Measurements from ENCODE around the gene RAET1G. TPM values are rescaled to one million over a fixed set of nuclear protein-coding genes. Genes with fewer than 3 reads are reported as not detected.

The RAET1G gene
- total and polyA plus RNA-seq, 4 donors, result 0.64 to 0.99 TPM; not detected in 2

DNA sequence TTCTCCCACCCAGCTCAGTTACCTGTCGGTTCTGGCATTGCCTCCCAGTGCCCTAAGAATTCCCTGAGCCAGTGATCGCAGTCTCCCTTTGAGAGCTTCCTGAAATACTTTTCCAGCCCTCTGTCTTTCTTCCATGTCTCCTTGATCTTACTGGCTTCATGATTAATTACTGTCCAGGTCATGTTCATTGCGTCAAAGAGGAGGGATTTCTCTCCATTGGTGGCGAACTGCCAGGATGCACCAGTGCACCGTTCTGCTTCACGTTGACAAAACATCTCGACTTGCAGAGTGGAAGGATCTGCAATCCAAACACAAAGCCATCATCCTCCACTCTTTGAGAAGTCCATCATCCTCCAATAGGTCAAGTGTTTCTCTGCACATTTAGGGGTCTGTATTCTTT is 33.6 kb downstream of the RAET1G start:
- H3K4me3 ChIP-seq (ENCODE audit: low read length in 2 of 2), result no peak overlapping the region
- no peaks in the 10 kb centered on the region for H3K9me3 ChIP-seq (ENCODE audit: control insufficient read depth, low read length)
- no peak for DNase-seq
- no peak overlapping the region for H3K27ac ChIP-seq (ENCODE audit: low read depth in 1 of 2, low read length in 2 of 2)
- no peaks in the 10 kb centered on the region for H3K4me1 ChIP-seq (ENCODE audit: control insufficient read depth in 1 of 2, insufficient read depth in 2 of 2, low read length in 2 of 2)
- no peak for ATAC-seq (ENCODE audit: low FRiP score)
- WGBS, 2 donors, result 81 to 86% methylated on average over 7 of the region's 7 CpGs
- intact Hi-C loops (cut with DNase I), result no loop called here
- no peaks in the 10 kb centered on the region for H3K36me3 ChIP-seq (ENCODE audit: control insufficient read depth in 1 of 2, insufficient read depth in 2 of 2, low read length in 1 of 2)
- H3K27me3 ChIP-seq (ENCODE audit: control insufficient read depth in 1 of 2, insufficient read depth in 2 of 2, low read length in 1 of 2), result no peaks in the 10 kb centered on the region

DNA sequence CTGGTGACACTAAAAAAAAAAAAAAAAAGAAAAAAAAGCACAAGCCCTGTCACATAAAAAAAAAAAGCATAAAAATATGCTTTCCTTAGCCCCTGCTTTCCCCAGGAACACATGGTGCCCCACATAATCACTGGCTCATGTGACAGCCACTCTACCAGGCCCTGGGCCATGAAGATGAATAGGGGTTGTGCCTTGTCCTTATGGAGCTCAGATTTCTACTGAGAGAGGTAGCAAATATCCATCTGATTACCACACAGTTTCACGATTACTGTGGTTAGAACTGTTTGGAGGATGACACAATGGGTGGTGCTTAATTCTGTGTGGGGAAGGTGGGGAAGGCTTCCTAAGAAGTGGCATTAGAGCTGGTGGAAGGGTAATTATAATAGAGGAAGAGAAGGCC is 34.3 kb downstream of the RAET1G start:
- Histone ChIP-seq H3K27ac (ENCODE audit: low read depth in 1 of 2, low read length in 2 of 2) (no peak overlapping the region), H3K9me3 (ENCODE audit: control insufficient read depth, low read length) (no peaks in the 10 kb centered on the region), H3K4me3 (ENCODE audit: low read length in 2 of 2) (no peak overlapping the region), H3K36me3 (ENCODE audit: control insufficient read depth in 1 of 2, insufficient read depth in 2 of 2, low read length in 1 of 2) (no peaks in the 10 kb centered on the region), H3K27me3 (ENCODE audit: control insufficient read depth in 1 of 2, insufficient read depth in 2 of 2, low read length in 1 of 2) (no peaks in the 10 kb centered on the region), H3K4me1 (ENCODE audit: control insufficient read depth in 1 of 2, insufficient read depth in 2 of 2, low read length in 2 of 2) (no peaks in the 10 kb centered on the region)
- intact Hi-C loops (cut with DNase I), result no loop called here
- no peak for DNase-seq
- 81 to 86% methylated on average over 1 of the region's 1 CpG for WGBS, 2 donors
- no peak for ATAC-seq (ENCODE audit: low FRiP score)

DNA sequence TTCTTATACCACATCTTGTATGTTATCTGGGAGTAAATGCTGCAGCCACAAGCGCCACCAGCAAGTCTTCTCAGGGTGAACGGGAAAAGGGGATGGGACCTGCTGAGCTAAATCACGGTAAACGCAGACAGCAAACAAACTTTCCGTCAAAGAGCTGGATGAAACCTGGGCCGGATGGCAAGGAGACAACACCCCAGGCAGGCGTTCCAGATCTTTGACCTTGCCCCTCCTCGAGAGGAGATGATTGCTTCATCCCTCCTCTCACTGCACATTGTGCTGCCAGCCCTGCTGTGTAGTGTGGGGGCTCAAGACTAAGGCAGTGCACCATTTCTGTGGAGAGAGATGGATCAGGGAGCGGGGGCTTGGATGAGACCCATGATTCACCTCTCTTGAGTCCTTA is 34.8 kb downstream of the RAET1G start:
- no peak overlapping the region for H3K27ac ChIP-seq (ENCODE audit: low read depth in 1 of 2, low read length in 2 of 2)
- DNase-seq, result no peak
- H3K9me3 ChIP-seq (ENCODE audit: control insufficient read depth, low read length), result no peaks in the 10 kb centered on the region
- no peaks in the 10 kb centered on the region for H3K36me3 ChIP-seq (ENCODE audit: control insufficient read depth in 1 of 2, insufficient read depth in 2 of 2, low read length in 1 of 2)
- no peak for ATAC-seq (ENCODE audit: low FRiP score)
- H3K4me3 ChIP-seq (ENCODE audit: low read length in 2 of 2), result no peak overlapping the region
- H3K27me3 ChIP-seq (ENCODE audit: control insufficient read depth in 1 of 2, insufficient read depth in 2 of 2, low read length in 1 of 2), result no peaks in the 10 kb centered on the region
- WGBS, 2 donors, result 74 to 81% methylated on average over 9 of the region's 9 CpGs
- intact Hi-C loops (cut with DNase I), result no loop called here
- H3K4me1 ChIP-seq (ENCODE audit: control insufficient read depth in 1 of 2, insufficient read depth in 2 of 2, low read length in 2 of 2), result no peaks in the 10 kb centered on the region

DNA sequence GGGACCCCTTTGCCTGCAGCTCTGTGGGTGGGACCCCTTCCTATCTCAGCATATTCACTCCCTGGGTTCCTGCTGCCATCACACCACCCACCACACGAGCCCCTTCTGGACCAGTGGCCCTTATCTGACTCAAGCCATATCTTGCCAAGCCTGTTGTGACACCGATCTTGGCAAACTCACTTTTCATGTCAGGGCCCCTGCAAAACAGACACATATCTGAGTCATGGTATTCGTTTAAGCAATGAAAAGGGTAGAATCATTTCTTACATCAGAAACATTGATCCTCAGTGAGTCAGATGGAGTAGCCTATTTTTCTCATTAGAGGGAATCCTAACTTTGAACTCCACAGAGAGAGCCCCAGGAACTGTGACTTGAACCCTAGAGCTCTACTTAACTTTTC is 35.6 kb downstream of the RAET1G start:
- Histone ChIP-seq H3K27ac (ENCODE audit: low read depth in 1 of 2, low read length in 2 of 2) (no peak overlapping the region), H3K36me3 (ENCODE audit: control insufficient read depth in 1 of 2, insufficient read depth in 2 of 2, low read length in 1 of 2) (no peaks in the 10 kb centered on the region), H3K9me3 (ENCODE audit: control insufficient read depth, low read length) (no peaks in the 10 kb centered on the region), H3K4me1 (ENCODE audit: control insufficient read depth in 1 of 2, insufficient read depth in 2 of 2, low read length in 2 of 2) (no peaks in the 10 kb centered on the region), H3K27me3 (ENCODE audit: control insufficient read depth in 1 of 2, insufficient read depth in 2 of 2, low read length in 1 of 2) (no peaks in the 10 kb centered on the region), H3K4me3 (ENCODE audit: low read length in 2 of 2) (no peak overlapping the region)
- no peak for DNase-seq
- 85 to 90% methylated on average over 3 of the region's 3 CpGs for WGBS, 2 donors
- ATAC-seq (ENCODE audit: low FRiP score), result no peak
- intact Hi-C loops (cut with DNase I), result no loop called here

DNA sequence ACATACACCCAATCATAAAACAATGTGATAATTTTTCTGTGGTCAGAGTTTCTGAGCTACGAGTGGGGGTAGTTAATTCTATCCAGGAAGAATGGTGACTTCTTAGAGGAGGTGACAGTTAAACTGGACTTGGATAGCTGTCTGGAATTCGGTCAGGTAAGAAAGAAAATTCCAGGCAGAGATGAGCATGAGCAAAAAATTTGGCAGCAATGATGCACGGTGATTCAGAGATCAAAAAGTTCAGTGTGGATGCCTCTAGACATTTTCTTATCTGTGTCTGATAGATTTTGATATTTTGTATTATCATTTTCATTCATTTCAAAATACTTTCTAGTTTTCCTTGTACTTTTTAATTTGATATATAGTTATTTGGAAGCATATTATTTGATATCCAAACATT is 37.0 kb downstream of the RAET1G start:
- ATAC-seq (ENCODE audit: low FRiP score) (no peak), DNase-seq (no peak)
- no peak overlapping the region for H3K4me3 ChIP-seq (ENCODE audit: low read length in 2 of 2)
- no peaks in the 10 kb centered on the region for H3K36me3 ChIP-seq (ENCODE audit: control insufficient read depth in 1 of 2, insufficient read depth in 2 of 2, low read length in 1 of 2)
- H3K27me3 ChIP-seq (ENCODE audit: control insufficient read depth in 1 of 2, insufficient read depth in 2 of 2, low read length in 1 of 2), result no peaks in the 10 kb centered on the region
- intact Hi-C loops (cut with DNase I), result no loop called here
- H3K9me3 ChIP-seq (ENCODE audit: control insufficient read depth, low read length), result no peaks in the 10 kb centered on the region
- 88 to 95% methylated on average over 3 of the region's 3 CpGs for WGBS, 2 donors
- no peak overlapping the region for H3K27ac ChIP-seq (ENCODE audit: low read depth in 1 of 2, low read length in 2 of 2)
- H3K4me1 ChIP-seq (ENCODE audit: control insufficient read depth in 1 of 2, insufficient read depth in 2 of 2, low read length in 2 of 2), result no peaks in the 10 kb centered on the region

DNA sequence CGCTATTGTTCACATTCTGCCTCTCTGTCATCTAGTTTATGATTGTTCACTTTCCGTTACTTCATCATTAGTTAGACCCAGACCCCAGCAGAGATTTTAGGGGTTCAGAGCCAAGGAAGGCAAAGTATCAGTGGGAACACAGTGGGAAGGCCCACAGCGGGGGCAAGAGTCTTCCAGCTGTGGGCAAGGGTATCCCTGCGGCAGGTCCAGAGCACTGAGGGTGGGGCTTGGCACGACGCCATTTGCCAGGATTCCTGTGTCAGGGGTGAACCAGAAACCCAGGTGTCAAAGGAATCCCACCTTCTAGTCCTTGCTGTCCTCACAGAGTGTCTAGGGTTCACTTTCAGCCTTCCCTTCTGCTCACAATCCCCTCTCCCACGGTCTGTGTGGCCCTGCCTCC is 38.3 kb downstream of the RAET1G start:
- no peaks in the 10 kb centered on the region for H3K36me3 ChIP-seq (ENCODE audit: control insufficient read depth in 1 of 2, insufficient read depth in 2 of 2, low read length in 1 of 2)
- intact Hi-C loops (cut with DNase I), result no loop called here
- H3K4me3 ChIP-seq (ENCODE audit: low read length in 2 of 2), result no peak overlapping the region
- no peaks in the 10 kb centered on the region for H3K27me3 ChIP-seq (ENCODE audit: control insufficient read depth in 1 of 2, insufficient read depth in 2 of 2, low read length in 1 of 2)
- no peak overlapping the region for H3K27ac ChIP-seq (ENCODE audit: low read depth in 1 of 2, low read length in 2 of 2)
- no peak for ATAC-seq (ENCODE audit: low FRiP score)
- H3K4me1 ChIP-seq (ENCODE audit: control insufficient read depth in 1 of 2, insufficient read depth in 2 of 2, low read length in 2 of 2), result no peaks in the 10 kb centered on the region
- H3K9me3 ChIP-seq (ENCODE audit: control insufficient read depth, low read length), result no peaks in the 10 kb centered on the region
- 77 to 78% methylated on average over 7 of the region's 7 CpGs for WGBS, 2 donors
- no peak for DNase-seq

DNA sequence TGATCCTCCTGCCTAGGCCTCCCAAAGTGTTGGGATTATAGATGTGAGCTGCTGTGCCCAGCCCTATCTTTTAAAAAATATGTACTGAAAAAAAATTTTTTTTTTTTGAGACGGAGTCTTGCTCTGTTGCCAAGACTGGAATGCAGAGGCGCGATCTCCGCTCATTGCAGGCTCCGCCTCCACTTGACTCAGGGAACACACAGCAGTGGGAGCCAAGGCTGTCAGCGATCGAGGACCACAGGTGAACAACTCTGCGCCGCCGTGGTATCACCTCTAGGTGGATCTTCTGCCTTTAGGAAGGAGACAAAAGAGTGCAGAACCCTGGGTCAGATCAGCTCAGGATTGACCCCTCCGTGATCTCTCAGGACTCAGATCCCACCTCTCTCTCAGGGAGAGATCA is 38.7 kb downstream of the RAET1G start:
- H3K4me1 ChIP-seq (ENCODE audit: control insufficient read depth in 1 of 2, insufficient read depth in 2 of 2, low read length in 2 of 2), result no peaks in the 10 kb centered on the region
- H3K36me3 ChIP-seq (ENCODE audit: control insufficient read depth in 1 of 2, insufficient read depth in 2 of 2, low read length in 1 of 2), result no peaks in the 10 kb centered on the region
- DNase-seq (peak in 1 of 2 donors; percentile 69), ATAC-seq (ENCODE audit: low FRiP score) (no peak)
- intact Hi-C loops (cut with DNase I), result no loop called here
- H3K27ac ChIP-seq (ENCODE audit: low read depth in 1 of 2, low read length in 2 of 2), result no peak overlapping the region
- H3K27me3 ChIP-seq (ENCODE audit: control insufficient read depth in 1 of 2, insufficient read depth in 2 of 2, low read length in 1 of 2), result no peaks in the 10 kb centered on the region
- no peak overlapping the region for H3K4me3 ChIP-seq (ENCODE audit: low read length in 2 of 2)
- H3K9me3 ChIP-seq (ENCODE audit: control insufficient read depth, low read length), result no peaks in the 10 kb centered on the region
- 23 to 25% methylated on average over 11 of the region's 11 CpGs for WGBS, 2 donors

DNA sequence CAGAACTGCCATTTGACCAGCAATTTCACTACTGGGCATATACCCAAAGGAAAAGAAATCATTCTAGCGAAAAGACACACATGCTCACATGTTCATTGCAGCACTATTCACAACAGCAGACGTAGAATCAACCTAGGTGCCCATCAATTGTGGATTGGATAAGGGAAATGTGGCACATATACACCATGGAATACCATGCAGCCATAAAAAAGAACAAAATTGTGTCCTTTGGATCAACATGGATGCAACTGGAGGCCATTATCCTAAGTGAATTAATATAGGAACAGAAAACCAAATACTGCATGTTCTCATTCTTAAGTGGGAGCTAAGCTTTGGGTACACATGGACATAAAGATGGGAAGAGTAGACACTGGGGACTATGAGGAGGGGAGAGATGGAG is 41.1 kb downstream of the RAET1G start:
- intact Hi-C loops (cut with DNase I), result no loop called here
- H3K4me1 ChIP-seq (ENCODE audit: control insufficient read depth in 1 of 2, insufficient read depth in 2 of 2, low read length in 2 of 2), result no peaks in the 10 kb centered on the region
- no peak overlapping the region for H3K27ac ChIP-seq (ENCODE audit: low read depth in 1 of 2, low read length in 2 of 2)
- no peak for ATAC-seq (ENCODE audit: low FRiP score)
- 92 to 97% methylated on average over 2 of the region's 2 CpGs for WGBS, 2 donors
- no peak overlapping the region for H3K4me3 ChIP-seq (ENCODE audit: low read length in 2 of 2)
- no peaks in the 10 kb centered on the region for H3K9me3 ChIP-seq (ENCODE audit: control insufficient read depth, low read length)
- H3K36me3 ChIP-seq (ENCODE audit: control insufficient read depth in 1 of 2, insufficient read depth in 2 of 2, low read length in 1 of 2), result no peaks in the 10 kb centered on the region
- no peaks in the 10 kb centered on the region for H3K27me3 ChIP-seq (ENCODE audit: control insufficient read depth in 1 of 2, insufficient read depth in 2 of 2, low read length in 1 of 2)
- DNase-seq, result no peak

DNA sequence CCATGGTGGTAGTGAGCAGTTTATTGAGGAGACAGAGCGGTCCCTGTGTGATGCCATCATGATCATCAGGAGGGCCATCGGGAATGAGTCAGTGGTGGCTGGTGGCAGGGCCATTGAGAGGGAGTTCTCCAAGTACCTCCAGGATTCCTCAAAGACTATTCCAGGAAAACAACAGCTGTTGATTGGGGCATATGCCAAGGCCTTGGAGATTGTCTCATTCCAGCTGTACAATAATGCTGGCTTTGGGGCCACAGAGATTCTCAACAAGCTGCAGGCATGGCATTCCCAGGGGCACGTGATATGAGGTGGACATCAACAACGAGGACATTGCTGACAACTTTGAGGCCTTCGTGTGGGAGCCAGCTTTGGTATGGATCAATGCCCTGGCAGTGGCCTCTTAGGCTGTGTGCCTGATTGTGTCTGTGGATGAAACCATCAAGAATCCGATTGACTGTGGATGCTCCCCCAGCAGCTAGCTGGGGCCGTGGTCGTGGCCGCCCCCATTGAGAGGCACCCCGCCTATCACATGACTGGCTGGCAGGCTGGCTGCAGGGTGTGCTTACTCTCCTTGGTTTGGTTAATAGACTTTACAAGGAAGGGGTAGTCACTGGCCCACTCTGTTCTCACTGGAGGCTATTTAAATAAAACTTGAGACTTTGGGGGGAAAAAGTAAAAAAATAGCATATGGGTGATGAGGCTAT is 41.7 kb downstream of the RAET1G start:
- H3K4me3 ChIP-seq (ENCODE audit: low read length in 2 of 2), result no peak overlapping the region
- no peaks in the 10 kb centered on the region for H3K4me1 ChIP-seq (ENCODE audit: control insufficient read depth in 1 of 2, insufficient read depth in 2 of 2, low read length in 2 of 2)
- H3K9me3 ChIP-seq (ENCODE audit: control insufficient read depth, low read length), result no peaks in the 10 kb centered on the region
- no peak overlapping the region for H3K27ac ChIP-seq (ENCODE audit: low read depth in 1 of 2, low read length in 2 of 2)
- no peak for ATAC-seq (ENCODE audit: low FRiP score)
- WGBS, 2 donors, result 85 to 92% methylated on average over 10 of the region's 10 CpGs
- no peaks in the 10 kb centered on the region for H3K27me3 ChIP-seq (ENCODE audit: control insufficient read depth in 1 of 2, insufficient read depth in 2 of 2, low read length in 1 of 2)
- H3K36me3 ChIP-seq (ENCODE audit: control insufficient read depth in 1 of 2, insufficient read depth in 2 of 2, low read length in 1 of 2), result no peaks in the 10 kb centered on the region
- DNase-seq, result no peak
- intact Hi-C loops (cut with DNase I), result no loop called here
